ENCODE data around the gene GPBP1. TPM values are rescaled to one million over a fixed set of nuclear protein-coding genes. Genes with fewer than 3 reads are reported as not detected.

Gene GPBP1
- total RNA-seq, 1 experiment from 2014 or later = 54.4 TPM

DNA sequence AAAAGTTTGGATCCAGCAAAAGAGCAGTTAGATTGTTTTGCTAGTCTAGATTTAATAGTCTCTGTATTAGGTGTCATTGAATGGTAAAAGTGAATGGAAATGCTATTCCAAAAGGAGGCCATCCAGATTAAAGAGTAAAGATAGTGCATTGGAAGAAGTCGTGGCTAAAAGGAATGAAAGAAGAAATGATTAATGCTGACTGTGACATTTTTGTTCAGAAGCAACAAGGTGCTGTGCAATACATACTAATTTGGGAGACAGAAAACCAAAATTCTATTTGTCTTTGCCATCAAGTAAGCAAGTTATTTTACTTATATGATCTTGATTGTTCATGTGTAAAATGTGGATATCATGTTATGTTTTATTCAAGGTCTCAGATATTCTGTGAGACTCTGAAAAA lies 85.1 kb downstream of the GPBP1 start:
- ChIA-PET CTCF (no interaction called here), POLR2A (no interaction called here)
- TF ChIP-seq, protein P1, sequence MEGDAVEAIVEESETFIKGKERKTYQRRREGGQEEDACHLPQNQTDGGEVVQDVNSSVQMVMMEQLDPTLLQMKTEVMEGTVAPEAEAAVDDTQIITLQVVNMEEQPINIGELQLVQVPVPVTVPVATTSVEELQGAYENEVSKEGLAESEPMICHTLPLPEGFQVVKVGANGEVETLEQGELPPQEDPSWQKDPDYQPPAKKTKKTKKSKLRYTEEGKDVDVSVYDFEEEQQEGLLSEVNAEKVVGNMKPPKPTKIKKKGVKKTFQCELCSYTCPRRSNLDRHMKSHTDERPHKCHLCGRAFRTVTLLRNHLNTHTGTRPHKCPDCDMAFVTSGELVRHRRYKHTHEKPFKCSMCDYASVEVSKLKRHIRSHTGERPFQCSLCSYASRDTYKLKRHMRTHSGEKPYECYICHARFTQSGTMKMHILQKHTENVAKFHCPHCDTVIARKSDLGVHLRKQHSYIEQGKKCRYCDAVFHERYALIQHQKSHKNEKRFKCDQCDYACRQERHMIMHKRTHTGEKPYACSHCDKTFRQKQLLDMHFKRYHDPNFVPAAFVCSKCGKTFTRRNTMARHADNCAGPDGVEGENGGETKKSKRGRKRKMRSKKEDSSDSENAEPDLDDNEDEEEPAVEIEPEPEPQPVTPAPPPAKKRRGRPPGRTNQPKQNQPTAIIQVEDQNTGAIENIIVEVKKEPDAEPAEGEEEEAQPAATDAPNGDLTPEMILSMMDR (IDR thresholded peaks at IDR 0.05) = no peak
- TF ChIP-seq SIN3A (IDR thresholded peaks at IDR 0.05; ENCODE audit: borderline replicate concordance, insufficient read depth, low read depth, low read length) (no peak), TCF7L2 (IDR thresholded peaks at IDR 0.05; ENCODE audit: low read depth, low read length) (no peak), POLR2AphosphoS5 (IDR thresholded peaks at IDR 0.05; ENCODE audit: low read depth, low read length) (no peak)
- TF ChIP-seq, protein P2, sequence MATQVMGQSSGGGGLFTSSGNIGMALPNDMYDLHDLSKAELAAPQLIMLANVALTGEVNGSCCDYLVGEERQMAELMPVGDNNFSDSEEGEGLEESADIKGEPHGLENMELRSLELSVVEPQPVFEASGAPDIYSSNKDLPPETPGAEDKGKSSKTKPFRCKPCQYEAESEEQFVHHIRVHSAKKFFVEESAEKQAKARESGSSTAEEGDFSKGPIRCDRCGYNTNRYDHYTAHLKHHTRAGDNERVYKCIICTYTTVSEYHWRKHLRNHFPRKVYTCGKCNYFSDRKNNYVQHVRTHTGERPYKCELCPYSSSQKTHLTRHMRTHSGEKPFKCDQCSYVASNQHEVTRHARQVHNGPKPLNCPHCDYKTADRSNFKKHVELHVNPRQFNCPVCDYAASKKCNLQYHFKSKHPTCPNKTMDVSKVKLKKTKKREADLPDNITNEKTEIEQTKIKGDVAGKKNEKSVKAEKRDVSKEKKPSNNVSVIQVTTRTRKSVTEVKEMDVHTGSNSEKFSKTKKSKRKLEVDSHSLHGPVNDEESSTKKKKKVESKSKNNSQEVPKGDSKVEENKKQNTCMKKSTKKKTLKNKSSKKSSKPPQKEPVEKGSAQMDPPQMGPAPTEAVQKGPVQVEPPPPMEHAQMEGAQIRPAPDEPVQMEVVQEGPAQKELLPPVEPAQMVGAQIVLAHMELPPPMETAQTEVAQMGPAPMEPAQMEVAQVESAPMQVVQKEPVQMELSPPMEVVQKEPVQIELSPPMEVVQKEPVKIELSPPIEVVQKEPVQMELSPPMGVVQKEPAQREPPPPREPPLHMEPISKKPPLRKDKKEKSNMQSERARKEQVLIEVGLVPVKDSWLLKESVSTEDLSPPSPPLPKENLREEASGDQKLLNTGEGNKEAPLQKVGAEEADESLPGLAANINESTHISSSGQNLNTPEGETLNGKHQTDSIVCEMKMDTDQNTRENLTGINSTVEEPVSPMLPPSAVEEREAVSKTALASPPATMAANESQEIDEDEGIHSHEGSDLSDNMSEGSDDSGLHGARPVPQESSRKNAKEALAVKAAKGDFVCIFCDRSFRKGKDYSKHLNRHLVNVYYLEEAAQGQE (IDR thresholded peaks at IDR 0.05; ENCODE audit: insufficient read depth in 1 of 2, low read depth in 2 of 2, low read length in 1 of 2) = no peak
- H3K4me3 ChIP-seq (ENCODE audit: low read depth in 2 of 2, low read length in 2 of 2) = no peak overlapping the region
- no peaks in the 10 kb centered on the region for H3K4me1 ChIP-seq (ENCODE audit: control insufficient read depth, insufficient read depth, low read length)
- no peak overlapping the region for H3K27ac ChIP-seq (ENCODE audit: low read length)
- no peaks in the 10 kb centered on the region for H3K27me3 ChIP-seq (ENCODE audit: control insufficient read depth, insufficient read depth, low read length)
- no peaks in the 10 kb centered on the region for H3K9me3 ChIP-seq (ENCODE audit: control insufficient read depth, insufficient read depth, low read depth, low read length)
- BruUV-seq (replicated peaks) = no TSS peak
- H3K36me3 ChIP-seq (ENCODE audit: control insufficient read depth, insufficient read depth, low read length) = peaks cover 30% of the 10 kb centered on the region
- ATAC-seq (no peak), DNase-seq (ENCODE audit: low read depth, low spot score) (no peak)
- in situ Hi-C loops (cut with HindIII; ENCODE audit: low pct_unique_long_range_greater_than_20kb, low sequenced_read_pairs) = no loop called here
- intact Hi-C loops (cut with micrococcal nuclease; ENCODE audit: unreplicated experiment) = no loop called here

DNA sequence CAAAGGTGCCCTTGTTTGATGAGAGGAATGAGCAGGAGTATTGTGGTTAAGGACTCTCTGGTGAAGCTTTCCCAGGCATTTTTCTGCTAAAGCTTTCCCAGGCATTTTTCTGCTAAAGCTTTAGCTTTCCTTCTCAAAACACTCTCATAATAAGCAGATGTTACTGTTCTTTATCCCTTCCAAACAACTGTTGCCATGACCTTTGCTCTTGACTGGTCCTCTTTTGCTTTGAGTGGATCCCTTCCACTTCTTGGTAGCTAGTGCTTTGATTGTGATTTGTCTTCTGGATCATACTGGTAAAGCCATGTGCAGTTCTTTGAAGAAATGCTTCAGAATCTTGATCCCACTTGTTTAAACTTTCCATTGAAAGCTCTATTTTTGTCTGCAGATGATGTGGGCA lies 85.8 kb downstream of the GPBP1 start:
- DNase-seq (ENCODE audit: low read depth, low spot score) = no peak
- CTCF ChIA-PET = no interaction called here
- POLR2A ChIA-PET = no interaction called here
- no peak for ATAC-seq
- no peaks in the 10 kb centered on the region for H3K4me1 ChIP-seq (ENCODE audit: control insufficient read depth, insufficient read depth, low read length)
- TF ChIP-seq POLR2AphosphoS5 (IDR thresholded peaks at IDR 0.05; ENCODE audit: low read depth, low read length) (no peak), SIN3A (IDR thresholded peaks at IDR 0.05; ENCODE audit: borderline replicate concordance, insufficient read depth, low read depth, low read length) (no peak)
- TF ChIP-seq, protein P1 (IDR thresholded peaks at IDR 0.05) = no peak
- no peak overlapping the region for H3K27ac ChIP-seq (ENCODE audit: low read length)
- H3K36me3 ChIP-seq (ENCODE audit: control insufficient read depth, insufficient read depth, low read length) = peaks cover 30% of the 10 kb centered on the region
- H3K9me3 ChIP-seq (ENCODE audit: control insufficient read depth, insufficient read depth, low read depth, low read length) = no peaks in the 10 kb centered on the region
- in situ Hi-C loops (cut with HindIII; ENCODE audit: low pct_unique_long_range_greater_than_20kb, low sequenced_read_pairs) (no loop called here), intact Hi-C loops (cut with micrococcal nuclease; ENCODE audit: unreplicated experiment) (no loop called here)
- no TSS peak for BruUV-seq (replicated peaks)
- no peaks in the 10 kb centered on the region for H3K27me3 ChIP-seq (ENCODE audit: control insufficient read depth, insufficient read depth, low read length)
- no peak overlapping the region for H3K4me3 ChIP-seq (ENCODE audit: low read depth in 2 of 2, low read length in 2 of 2)
